ENCODE results near the gene SLC30A9. TPM values are rescaled to one million over a fixed set of nuclear protein-coding genes. Genes with fewer than 3 reads are reported as not detected.

The SLC30A9 gene
- polyA plus RNA-seq, 3 donors, result 10.6 to 15.1 (median 14.3) TPM

GRCh38 chr4:42104521-42104920 is 114.2 kb downstream of the SLC30A9 start:
- WGBS, 3 donors, result 28 to 56% (median 34%) methylated on average over 2 of the region's 2 CpGs
- H3K27ac ChIP-seq (ENCODE audit: low read depth, low read length), result no peak overlapping the region

GRCh38 chr4:42112846-42113245 is 122.5 kb downstream of the SLC30A9 start:
- no peak overlapping the region for H3K27ac ChIP-seq (ENCODE audit: low read depth, low read length)
- 49 to 60% (median 59%) methylated on average over 3 of the region's 3 CpGs for WGBS, 3 donors

DNA sequence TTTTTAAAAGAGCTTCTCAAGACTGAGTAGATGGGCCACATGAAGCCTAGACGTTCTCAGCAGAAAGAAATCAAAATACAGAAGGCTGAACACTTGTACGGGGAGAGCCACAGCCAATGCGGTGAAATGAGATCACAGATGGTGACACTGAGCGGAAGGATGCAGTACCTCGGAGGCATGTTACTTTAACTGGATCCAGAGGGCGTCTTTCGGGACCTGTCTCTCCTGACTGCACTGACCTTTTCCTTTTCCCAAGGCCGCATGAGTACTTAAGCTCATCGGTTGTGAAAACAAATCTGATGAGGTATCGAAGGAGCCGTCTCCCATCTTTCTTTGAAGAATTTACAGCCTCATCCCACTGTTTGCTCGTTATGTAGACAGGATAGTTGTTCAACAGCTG is 129.6 kb downstream of the SLC30A9 start:
- 43 to 75% (median 66%) methylated on average over 12 of the region's 12 CpGs for WGBS, 3 donors
- H3K27ac ChIP-seq (ENCODE audit: low read depth, low read length), result no peak overlapping the region

GRCh38 chr4:42122237-42122636 is 131.9 kb downstream of the SLC30A9 start:
- H3K27ac ChIP-seq (ENCODE audit: low read depth, low read length), result no peak overlapping the region
- WGBS, 3 donors, result 59 to 86% (median 83%) methylated on average over 4 of the region's 4 CpGs

- 69 to 91% (median 86%) methylated on average over 2 of the region's 2 CpGs for WGBS, 3 donors
- no peak overlapping the region for H3K27ac ChIP-seq (ENCODE audit: low read depth, low read length)
Observed at GRCh38 chr4:42123071-42123644, 132.8 kb downstream of the SLC30A9 start.

DNA sequence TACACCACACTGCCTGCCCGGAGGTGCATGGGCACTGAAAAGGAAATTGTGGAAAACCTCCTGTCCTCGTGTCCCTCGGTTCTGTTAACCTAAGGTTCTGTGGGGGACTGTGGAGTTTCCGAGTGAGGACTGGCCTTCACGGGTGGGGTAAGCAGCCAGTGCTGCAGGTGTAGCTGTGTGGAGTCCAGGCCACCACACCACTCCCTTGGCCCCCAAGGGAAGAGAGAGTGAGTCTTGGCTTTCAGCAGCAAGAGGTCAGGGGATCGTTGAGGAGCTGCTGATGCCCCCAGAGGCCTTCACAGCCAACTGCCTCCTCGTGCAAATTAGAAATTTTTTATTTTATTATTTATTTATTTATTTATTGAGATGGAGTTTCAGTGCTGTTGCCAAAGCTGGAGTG is 141.8 kb downstream of the SLC30A9 start:
- WGBS, 3 donors, result 82 to 88% (median 83%) methylated on average over 7 of the region's 7 CpGs
- no peak overlapping the region for H3K27ac ChIP-seq (ENCODE audit: low read depth, low read length)

GRCh38 chr4:42133006-42133405 is 142.7 kb downstream of the SLC30A9 start:
- H3K27ac ChIP-seq (ENCODE audit: low read depth, low read length), result no peak overlapping the region
- WGBS, 3 donors, result 46 to 69% (median 68%) methylated on average over 1 of the region's 1 CpG

DNA sequence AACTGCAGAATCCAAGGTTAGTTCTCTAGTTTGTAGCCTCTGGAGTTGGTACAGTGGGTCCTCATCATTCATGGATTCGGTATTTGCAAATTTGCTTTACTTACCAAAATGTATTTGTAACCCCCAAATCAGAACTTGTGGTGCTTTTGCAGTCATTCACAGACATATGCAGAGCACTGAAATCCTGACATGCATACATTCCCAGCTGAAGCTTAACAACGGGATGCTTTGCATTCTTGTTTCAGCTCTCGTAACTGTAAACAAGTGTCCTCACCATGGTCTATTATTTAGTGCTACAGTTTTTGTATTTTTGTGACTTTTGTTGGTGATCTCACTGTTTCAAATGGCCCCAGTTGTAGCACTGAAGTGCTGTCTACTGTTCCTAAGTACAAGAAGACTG is 146.0 kb downstream of the SLC30A9 start:
- no peak overlapping the region for H3K27ac ChIP-seq (ENCODE audit: low read depth, low read length)
- WGBS, 3 donors, result 71 to 81% (median 71%) methylated on average over 3 of the region's 3 CpGs

Other genes starting within 250 kb of the SLC30A9 start
- gene PHOX2B, start 241.8 kb upstream of the SLC30A9 start, polyA plus RNA-seq, result under 1 TPM in 1 of 3 donors, not detected in 2; 0.03 TPM
- gene TMEM33, start 55.1 kb upstream of the SLC30A9 start, polyA plus RNA-seq, result 10 to 100 TPM in 1 of 3 donors, 1 to 10 TPM in 2; 7.2 to 11.2 (median 9.7) TPM
- under 1 TPM; under 0.01 to 0.09 (median 0.02) TPM for gene DCAF4L1, start 8.8 kb upstream of the SLC30A9 start, polyA plus RNA-seq
- under 1 TPM in 1 of 3 donors, not detected in 2; 0.03 TPM for gene BEND4, start 162.1 kb downstream of the SLC30A9 start, polyA plus RNA-seq

Data from adipose tissue (tissue), 3 donors.